OCI-M1 (cell line): Measurements from ENCODE around the gene B3GNT4.
A peak's percentile ranks its signal among the peaks of the same experiment; 100 is the strongest.
"Not testable (repeated sequence)": the region's sequence is repeated elsewhere in the genome, so short reads cannot be mapped to it uniquely, and the experiment has no call there.

ENCODE experiments used
- DNase-seq: peaks from one replicate; lab custom pipeline; 2025; lab: John Stamatoyannopoulos, UW

The B3GNT4 gene

DNA sequence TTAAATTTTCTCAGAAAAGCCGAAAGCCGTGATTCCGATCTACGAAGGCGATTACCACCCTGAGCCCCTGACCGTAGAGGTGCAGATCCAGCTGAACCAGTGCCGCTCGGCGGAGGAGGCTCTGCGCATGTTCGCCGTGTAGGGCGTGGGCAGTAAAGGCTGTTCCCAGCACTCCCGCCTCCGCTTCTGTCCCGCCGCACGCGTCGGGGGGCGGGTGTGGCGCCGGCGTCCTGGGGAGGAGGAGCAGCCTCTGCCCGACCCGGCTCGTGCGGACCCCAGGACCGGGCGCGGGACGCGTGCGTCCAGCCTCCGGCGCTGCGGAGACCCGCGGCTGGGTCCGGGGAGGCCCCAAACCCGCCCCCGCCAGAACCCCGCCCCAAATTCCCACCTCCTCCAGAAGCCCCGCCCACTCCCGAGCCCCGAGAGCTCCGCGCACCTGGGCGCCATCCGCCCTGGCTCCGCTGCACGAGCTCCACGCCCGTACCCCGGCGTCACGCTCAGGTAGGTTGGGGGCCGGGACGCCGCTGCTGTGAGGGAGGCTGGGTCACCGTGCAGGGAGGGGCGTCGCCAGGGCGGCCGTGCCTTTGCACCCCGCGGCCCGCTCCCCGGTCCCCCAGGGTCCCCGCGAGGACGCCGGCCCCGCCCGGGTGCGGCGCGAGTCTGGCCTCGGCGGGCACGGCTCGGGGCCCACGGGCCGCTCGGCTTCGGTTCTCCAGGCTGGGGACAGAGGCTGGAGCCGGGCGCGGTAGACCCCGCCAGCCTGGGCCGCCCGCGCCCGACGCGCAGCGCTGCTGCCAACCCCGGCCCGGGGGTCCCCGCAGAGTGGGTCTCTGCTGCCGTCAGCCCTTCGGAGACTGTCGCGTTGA is at the start of gene B3GNT4:
TSS of gene B3GNT4 (plus strand) at position 409 of the 866 bp plus-strand sequence. CDS start 910 bp downstream, outside the sequence.
- DNase-seq, result no peak

GRCh38 chr12:122155705-122156104 is 47.8 kb upstream of the B3GNT4 start:
- DNase-seq, result peak; percentile 89

GRCh38 chr12:122158700-122159285 is 44.7 kb upstream of the B3GNT4 start:
- DNase-seq, result no peak

DNA sequence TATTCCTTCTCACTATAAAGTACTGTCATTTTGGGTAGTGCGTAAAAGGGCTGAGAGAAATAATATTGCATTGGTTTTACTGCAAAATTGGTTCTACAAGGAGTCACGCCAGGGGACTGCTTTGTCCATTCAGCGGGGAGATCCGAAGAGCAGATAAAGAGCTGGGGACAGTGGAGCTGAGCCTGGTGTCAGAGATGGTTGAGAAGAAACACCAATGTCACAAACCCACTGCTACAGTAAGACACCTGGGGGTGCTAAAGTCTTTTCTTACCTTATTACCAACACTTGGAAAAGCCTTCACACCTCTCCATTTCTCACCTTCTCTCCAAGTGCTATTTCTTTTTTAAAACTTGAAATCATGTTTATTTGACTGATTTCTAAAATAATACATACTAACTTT is 43.6 kb upstream of the B3GNT4 start:
- DNase-seq, result peak; percentile 18

- DNase-seq, result no peak
These were observed 42.7 kb upstream of the B3GNT4 start for GRCh38 chr12:122160761-122161160.

- no peak for DNase-seq
These were observed 41.8 kb upstream of the B3GNT4 start for GRCh38 chr12:122161682-122162081.

- DNase-seq, result no peak
These were observed 40.5 kb upstream of the B3GNT4 start for GRCh38 chr12:122162976-122163375.

DNA sequence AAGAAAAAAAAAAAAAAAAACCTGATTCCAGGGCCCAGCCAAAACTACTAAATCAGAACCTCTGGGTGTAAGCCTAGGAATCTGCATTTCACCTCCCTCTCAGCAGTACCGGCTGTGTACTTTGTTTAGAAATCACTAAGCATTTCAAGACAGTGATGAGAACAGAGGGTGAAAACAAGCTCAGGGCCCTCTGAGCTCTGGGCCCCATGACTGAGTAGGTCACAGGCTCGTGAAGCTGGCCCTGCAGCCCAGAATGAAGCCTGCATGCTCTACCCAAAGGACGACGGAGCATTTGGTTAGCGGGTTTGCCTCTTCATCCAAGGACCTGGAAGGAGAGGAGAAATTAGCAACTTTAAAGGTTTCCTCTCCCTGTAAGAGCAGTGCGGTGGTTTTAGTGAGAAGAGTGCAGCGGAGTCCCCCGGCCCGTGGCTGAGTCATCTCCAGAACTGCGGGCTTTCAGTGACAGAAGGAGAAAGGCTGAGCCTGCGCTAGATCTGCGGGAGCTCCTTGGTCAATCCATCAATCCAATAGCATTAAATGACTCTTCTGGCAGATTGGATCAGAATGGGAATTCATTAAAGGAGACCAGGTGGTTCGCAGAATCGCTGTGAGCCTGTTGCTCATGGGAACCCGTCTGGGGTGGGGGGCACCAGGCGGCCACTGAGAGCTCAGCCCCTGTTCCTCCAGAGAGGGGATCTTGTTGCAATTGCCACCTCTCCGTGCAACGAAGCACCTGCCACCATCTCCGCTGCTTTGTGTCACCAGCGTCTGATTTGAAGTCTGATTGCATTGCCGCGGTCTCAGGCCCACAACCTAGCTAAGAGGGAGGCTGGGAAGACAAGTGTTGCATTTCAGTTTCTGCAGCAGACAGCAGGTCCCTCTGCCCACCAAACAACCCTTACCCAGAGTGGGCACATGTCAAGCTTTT is 36.8 kb upstream of the B3GNT4 start:
- DNase-seq, result no peak

DNA sequence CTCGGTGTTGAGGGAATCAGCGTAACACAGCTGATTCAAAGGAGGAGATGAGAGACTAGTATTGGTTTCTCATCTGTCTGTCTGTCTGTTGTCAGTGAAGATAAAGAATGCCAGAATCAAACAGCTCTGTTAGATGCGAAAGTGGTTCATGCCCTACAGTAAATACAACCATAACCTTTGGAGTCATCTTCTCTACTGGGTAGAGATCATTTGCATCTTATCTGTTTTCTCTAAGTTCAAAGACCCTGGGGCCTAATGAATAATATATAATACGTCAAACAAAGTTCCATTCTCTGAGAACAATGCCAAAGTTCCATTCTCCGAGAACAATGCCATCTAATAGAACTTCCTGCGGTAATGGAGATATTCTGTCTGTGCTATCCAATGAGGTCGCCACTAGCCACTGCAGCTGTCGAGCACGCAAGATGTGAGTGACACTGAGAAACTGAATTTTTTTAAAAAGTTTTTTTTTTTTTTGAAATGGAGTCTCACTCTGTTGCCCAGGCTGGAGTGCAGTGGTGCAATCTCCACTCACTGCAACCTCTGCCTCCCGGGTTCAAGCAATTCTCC is 36.1 kb upstream of the B3GNT4 start:
- DNase-seq, result no peak

DNA sequence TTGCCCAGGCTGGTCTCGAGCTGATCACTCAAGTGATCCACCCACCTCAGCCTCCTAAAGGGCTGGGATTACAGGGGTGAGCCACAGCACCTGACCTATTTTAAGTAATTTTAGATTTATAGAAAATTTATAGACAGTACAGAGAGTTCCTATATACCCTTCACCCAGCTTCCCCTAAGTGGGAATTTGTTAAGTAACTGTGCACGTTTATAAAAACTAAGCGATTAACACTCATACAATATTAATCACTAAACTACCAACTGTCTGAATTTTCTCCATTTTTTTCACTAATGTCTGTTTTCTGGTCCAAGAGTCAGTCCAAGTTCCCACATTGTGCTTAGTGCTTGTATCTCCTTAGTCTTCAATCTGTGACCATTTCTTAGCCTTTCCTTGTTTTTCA is 35.0 kb upstream of the B3GNT4 start:
- DNase-seq, result no peak

DNA sequence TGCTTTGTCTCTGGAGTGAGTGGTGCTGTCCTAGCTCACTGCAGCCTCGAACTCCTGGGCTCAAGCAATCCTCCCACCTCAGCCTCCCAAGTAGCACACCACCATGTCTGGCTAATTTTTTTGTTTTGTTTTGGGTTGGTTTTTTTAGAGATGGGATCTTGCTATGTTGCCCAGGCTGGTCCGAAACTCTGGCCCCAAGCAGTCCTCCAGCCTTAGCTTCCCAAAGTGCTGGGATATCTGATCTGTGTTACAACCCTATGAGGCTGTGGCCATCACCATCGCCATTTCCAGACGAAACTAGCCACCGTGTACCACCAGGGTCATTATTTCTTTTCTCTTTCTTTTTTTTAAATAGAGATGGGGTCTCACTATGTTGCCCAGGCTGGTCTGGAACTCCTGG is 32.1 kb upstream of the B3GNT4 start:
- DNase-seq, result no peak

GRCh38 chr12:122172262-122172939 is 31.1 kb upstream of the B3GNT4 start:
- DNase-seq, result no peak

DNA sequence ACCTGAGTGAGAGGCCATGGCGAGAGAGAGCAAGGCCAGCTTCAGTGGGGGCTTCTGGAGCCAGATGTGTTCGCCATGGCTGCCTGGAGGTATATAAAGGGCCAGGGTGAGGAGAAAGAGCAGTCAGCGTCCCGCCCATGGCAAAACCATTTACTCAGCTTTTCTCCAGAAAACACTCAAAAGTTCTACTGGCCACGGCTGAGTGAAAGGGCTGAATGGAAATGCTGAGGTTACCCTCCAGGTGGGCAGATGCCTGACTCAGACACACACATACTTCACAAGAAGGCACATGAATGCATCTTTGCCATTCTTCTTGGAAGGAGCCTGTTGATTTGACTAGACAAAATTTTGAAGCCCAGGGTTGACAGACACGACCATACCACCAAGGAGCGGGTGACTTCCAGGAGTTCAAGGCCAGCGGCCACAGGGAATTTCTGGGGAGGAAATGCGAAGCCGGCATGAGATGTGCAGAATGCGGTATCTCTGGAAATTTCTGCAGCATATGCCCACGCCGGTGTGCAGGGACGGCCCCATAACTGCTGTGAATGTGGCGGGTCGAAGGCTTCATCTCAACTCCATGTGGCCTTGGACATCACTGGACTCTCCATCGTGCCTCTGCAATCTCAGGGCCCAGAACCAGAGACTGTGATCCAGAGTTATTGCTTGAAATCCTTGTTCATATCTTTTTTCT is 29.2 kb upstream of the B3GNT4 start, which contains the start of gene IL31:
TSS of gene IL31 (minus strand) at position 67 of the 691 bp plus-strand sequence. CDS start at position 18, 49 bp downstream.
- DNase-seq, result no peak

DNA sequence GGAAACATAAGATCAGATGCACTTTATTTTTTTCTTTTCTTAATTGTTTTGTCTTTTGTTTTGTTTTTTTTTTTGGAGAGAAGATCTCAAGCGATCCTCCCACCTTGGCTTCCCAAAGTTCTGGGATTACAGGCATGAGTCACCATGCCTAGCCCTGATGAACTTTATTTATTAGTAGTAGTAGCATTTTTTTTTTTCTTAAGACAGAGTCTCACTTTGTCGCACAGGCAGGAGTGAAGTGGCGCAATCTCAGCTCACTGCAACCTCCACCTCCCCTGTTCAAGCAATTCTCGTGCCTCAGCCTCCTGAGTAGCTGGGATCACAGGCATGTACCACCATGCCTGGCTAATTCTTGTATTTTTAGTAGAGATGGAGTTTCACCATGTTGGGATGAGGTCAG is 27.0 kb upstream of the B3GNT4 start:
- DNase-seq, result not testable (repeated sequence)

- no peak for DNase-seq
These were observed 20.5 kb upstream of the B3GNT4 start, which contains the start of gene LRRC43 for GRCh38 chr12:122182887-122183587. Gene LRRC43, plus strand, starts transcription at chr12:122183123. Its CDS starts 22 bp downstream, at chr12:122183145.

DNA sequence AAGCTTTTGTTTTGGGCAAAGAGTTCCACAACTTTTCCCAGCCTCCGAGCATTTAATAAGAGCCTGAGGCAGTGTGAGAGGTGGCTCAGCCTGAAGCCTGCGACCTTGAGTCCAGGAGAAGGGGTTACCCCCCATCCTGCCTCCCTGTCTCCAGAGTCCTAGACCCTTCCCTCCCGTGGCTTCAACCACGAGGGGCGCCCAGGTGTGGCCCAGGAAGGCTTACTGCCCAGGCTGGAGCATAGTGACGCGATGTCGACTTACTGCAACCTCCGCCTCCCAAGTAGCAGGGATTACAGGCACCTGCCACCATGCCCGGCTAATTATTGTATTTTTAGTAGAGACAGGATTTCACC is 19.9 kb upstream of the B3GNT4 start:
- no peak for DNase-seq

GRCh38 chr12:122184517-122184916 is 19.0 kb upstream of the B3GNT4 start:
- DNase-seq, result no peak

DNA sequence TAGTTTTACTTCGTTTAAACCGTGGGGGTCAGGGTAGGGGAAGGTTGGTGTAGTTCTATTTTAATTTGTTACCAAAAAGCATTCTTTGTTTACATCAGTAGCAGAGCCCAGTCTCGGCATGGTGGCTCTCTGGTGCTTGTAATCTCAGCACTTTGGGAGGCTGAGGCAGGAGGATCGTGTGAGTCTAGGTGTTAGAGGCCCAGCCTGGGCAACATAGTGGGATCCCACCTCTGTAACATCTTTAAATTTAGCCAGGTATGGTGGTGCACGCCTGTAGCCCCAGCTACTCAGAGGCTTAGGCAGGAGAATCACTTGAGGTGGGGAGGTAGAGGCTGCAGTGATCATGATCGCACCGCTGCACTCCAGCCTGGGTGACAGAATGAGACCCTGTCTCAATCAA is 18.4 kb upstream of the B3GNT4 start:
- DNase-seq, result no peak

GRCh38 chr12:122185494-122186082 is 17.9 kb upstream of the B3GNT4 start:
- no peak for DNase-seq

- DNase-seq, result no peak
These were observed 16.0 kb upstream of the B3GNT4 start for GRCh38 chr12:122187466-122187865.
